Activated CD4-positive, alpha-beta T cell treated with anti-CD3 and anti-CD28 coated beads for 1 hour (primary cell): ENCODE results near the gene SLC25A1.
"Not testable (repeated sequence)": the region's sequence is repeated elsewhere in the genome, so short reads cannot be mapped to it uniquely, and the experiment has no call there.

Source experiments
- DNase-seq: peaks from one replicate; pipeline ENCODE4 v3.0.0-alpha.2; 2020

Gene SLC25A1

GRCh38 chr22:19158649-19159048 is 19.9 kb downstream of the SLC25A1 start:
- not testable (repeated sequence) for DNase-seq

GRCh38 chr22:19156109-19156508 is 22.4 kb downstream of the SLC25A1 start:
- DNase-seq = not testable (repeated sequence)

GRCh38 chr22:19152942-19153883 is 25.3 kb downstream of the SLC25A1 start:
- no peak for DNase-seq

GRCh38 chr22:19151329-19152191 is 27.0 kb downstream of the SLC25A1 start:
- DNase-seq = no peak

GRCh38 chr22:19150482-19151328 is 27.8 kb downstream of the SLC25A1 start:
- DNase-seq = no peak

- no peak for DNase-seq
Observed at GRCh38 chr22:19149991-19150390, 28.5 kb downstream of the SLC25A1 start, which contains the start of gene GSC2. Gene GSC2, minus strand, starts transcription at chr22:19150292. Its CDS starts 9 bp downstream, at chr22:19150283.

- DNase-seq = peak; percentile 18
Observed at GRCh38 chr22:19149047-19149883, 29.3 kb downstream of the SLC25A1 start.

- DNase-seq = no peak
Observed at GRCh38 chr22:19148417-19149046, 30.0 kb downstream of the SLC25A1 start.

GRCh38 chr22:19147195-19147780 is 31.2 kb downstream of the SLC25A1 start:
- DNase-seq = no peak

GRCh38 chr22:19146215-19146968 is 32.1 kb downstream of the SLC25A1 start:
- no peak for DNase-seq

- DNase-seq = no peak
Observed at GRCh38 chr22:19143967-19144400, 34.6 kb downstream of the SLC25A1 start.

GRCh38 chr22:19143212-19143611 is 35.3 kb downstream of the SLC25A1 start:
- DNase-seq = no peak

- DNase-seq = no peak
Observed at GRCh38 chr22:19142394-19142793, 36.1 kb downstream of the SLC25A1 start.

- no peak for DNase-seq
Observed at GRCh38 chr22:19139974-19140373, 38.6 kb downstream of the SLC25A1 start.

- no peak for DNase-seq
Observed at GRCh38 chr22:19139001-19139356, 39.6 kb downstream of the SLC25A1 start.

- DNase-seq = no peak
Observed at GRCh38 chr22:19138217-19139000, 40.1 kb downstream of the SLC25A1 start.

GRCh38 chr22:19137384-19138216 is 40.9 kb downstream of the SLC25A1 start:
- DNase-seq = no peak

GRCh38 chr22:19136915-19137314 is 41.6 kb downstream of the SLC25A1 start:
- DNase-seq = no peak
